SK-N-SH treated with all-trans-retinoic acid at 6 μM for 48 hours (cell line): ENCODE measurements around the gene TMPRSS4.

Source experiments
- ATAC-seq: fragments of 200-7000 bp; cut with Tn5 transposase; 3 replicates; pipeline ENCODE4 v1.9.1; 2020; ENCODE audit warnings: mild to moderate bottlenecking, moderate library complexity
- ARNTL ChIP-seq: fragments of 450-650 bp; formaldehyde crosslinking; IDR thresholded peaks from 2 replicates; pipeline ENCODE4 v1.5.0; 2020; ENCODE audit warnings: low read depth, mild to moderate bottlenecking, moderate library complexity, borderline replicate concordance
- CSDC2 ChIP-seq: fragments of 250-450 bp; sonication (Bioruptor Pico); IDR thresholded peaks from 2 replicates; pipeline ENCODE4 v1.5.0; 2020; ENCODE audit warnings: mild to moderate bottlenecking, moderate library complexity
- ESRRG ChIP-seq: fragments of 250-450 bp; sonication (Bioruptor Pico); IDR thresholded peaks from 2 replicates; pipeline ENCODE4 v1.6.1; 2021; ENCODE audit warnings: mild to moderate bottlenecking
- GLIS3 ChIP-seq: fragments of 250-450 bp; sonication (Bioruptor Pico); IDR thresholded peaks from 2 replicates; pipeline ENCODE4 v1.5.0; 2020; ENCODE audit warnings: mild to moderate bottlenecking, moderate library complexity
- ISL1 ChIP-seq: fragments of 250-450 bp; sonication (Bioruptor Pico); IDR thresholded peaks from 2 replicates; pipeline ENCODE4 v2.1.2; 2022; ENCODE audit warnings: mild to moderate bottlenecking, moderate library complexity
- OSR1 ChIP-seq: fragments of 250-450 bp; sonication (Bioruptor Pico); IDR thresholded peaks from 2 replicates; pipeline ENCODE4 v1.8.0; 2022; ENCODE audit warnings: moderate library complexity, mild to moderate bottlenecking, inconsistent platforms
- PPARA ChIP-seq: fragments of 250-450 bp; sonication (Bioruptor Pico); IDR thresholded peaks from 2 replicates; pipeline ENCODE4 v1.5.0; 2020; ENCODE audit warnings: mild to moderate bottlenecking, borderline replicate concordance
- RARB ChIP-seq: fragments of 250-450 bp; sonication (Bioruptor Pico); IDR thresholded peaks from 2 replicates; pipeline ENCODE4 v1.8.0; 2021; ENCODE audit warnings: mild to moderate bottlenecking, moderate library complexity
- SNAI2 ChIP-seq: fragments of 250-450 bp; sonication (Bioruptor Pico); IDR thresholded peaks from 2 replicates; pipeline ENCODE4 v1.5.0; 2020; ENCODE audit warnings: mild to moderate bottlenecking, moderate library complexity
- TCF4 ChIP-seq: fragments of 250-450 bp; sonication (Bioruptor Pico); IDR thresholded peaks from 2 replicates; pipeline ENCODE4 v1.8.0; 2021; ENCODE audit warnings: mild to moderate bottlenecking, moderate library complexity, borderline replicate concordance
- TOX ChIP-seq: fragments of 250-450 bp; sonication (Bioruptor Pico); IDR thresholded peaks from 2 replicates; pipeline ENCODE4 v1.8.0; 2021; ENCODE audit warnings: mild to moderate bottlenecking, moderate library complexity, borderline replicate concordance
- ZC3H10 ChIP-seq: fragments of 250-450 bp; sonication (Bioruptor Pico); IDR thresholded peaks from 2 replicates; pipeline ENCODE4 v1.5.1; 2021; ENCODE audit warnings: mild to moderate bottlenecking, moderate library complexity
- ZFP3 ChIP-seq: fragments of 250-450 bp; sonication (Bioruptor Pico); IDR thresholded peaks from 2 replicates; pipeline ENCODE4 v1.5.0; 2020; ENCODE audit warnings: mild to moderate bottlenecking, moderate library complexity
- ZFP30 ChIP-seq: fragments of 450-650 bp; formaldehyde crosslinking; IDR thresholded peaks from 2 replicates; pipeline ENCODE4 v1.5.0; 2022; ENCODE audit warnings: mild to moderate bottlenecking, moderate library complexity
- ZNF565 ChIP-seq: fragments of 450-650 bp; formaldehyde crosslinking; conservative IDR thresholded peaks from 2 replicates; pipeline ENCODE4 v1.5.0; 2020; ENCODE audit warnings: low read depth, mild to moderate bottlenecking, moderate library complexity
- ZNF70 ChIP-seq: fragments of 450-650 bp; formaldehyde crosslinking; IDR thresholded peaks from 2 replicates; pipeline ENCODE4 v1.5.0; 2020; ENCODE audit warnings: mild to moderate bottlenecking, moderate library complexity
- ZNF8 ChIP-seq: fragments of 450-650 bp; formaldehyde crosslinking; IDR thresholded peaks from 2 replicates; pipeline ENCODE4 v1.5.0; 2020; ENCODE audit warnings: mild to moderate bottlenecking, moderate library complexity
- TF ChIP-seq, protein P1 (sequence below): fragments of 250-450 bp; sonication (Bioruptor Pico); IDR thresholded peaks from 2 replicates; pipeline ENCODE4 v1.8.0; 2020; ENCODE audit warnings: mild to moderate bottlenecking, moderate library complexity, borderline replicate concordance
- TF ChIP-seq, protein P2 (sequence below): fragments of 250-450 bp; sonication (Bioruptor Pico); IDR thresholded peaks from 2 replicates; pipeline ENCODE4 v1.5.0; 2020; ENCODE audit warnings: mild to moderate bottlenecking, moderate library complexity
- TF ChIP-seq, protein P3 (sequence below): fragments of 250-450 bp; sonication (Bioruptor Pico); IDR thresholded peaks from 2 replicates; pipeline ENCODE4 v1.5.1; 2021; ENCODE audit warnings: mild to moderate bottlenecking, moderate library complexity
- TF ChIP-seq, protein P4 (sequence below): fragments of 250-450 bp; sonication (Bioruptor Pico); IDR thresholded peaks from 2 replicates; pipeline ENCODE4 v1.5.1; 2020; ENCODE audit warnings: low read depth, mild to moderate bottlenecking, moderate library complexity
- TF ChIP-seq, protein P5 (sequence below): fragments of 250-450 bp; sonication (Bioruptor Pico); IDR thresholded peaks from 2 replicates; pipeline ENCODE4 v1.8.0; 2021; ENCODE audit warnings: low read depth, mild to moderate bottlenecking, moderate library complexity, borderline replicate concordance

TMPRSS4 gene

DNA sequence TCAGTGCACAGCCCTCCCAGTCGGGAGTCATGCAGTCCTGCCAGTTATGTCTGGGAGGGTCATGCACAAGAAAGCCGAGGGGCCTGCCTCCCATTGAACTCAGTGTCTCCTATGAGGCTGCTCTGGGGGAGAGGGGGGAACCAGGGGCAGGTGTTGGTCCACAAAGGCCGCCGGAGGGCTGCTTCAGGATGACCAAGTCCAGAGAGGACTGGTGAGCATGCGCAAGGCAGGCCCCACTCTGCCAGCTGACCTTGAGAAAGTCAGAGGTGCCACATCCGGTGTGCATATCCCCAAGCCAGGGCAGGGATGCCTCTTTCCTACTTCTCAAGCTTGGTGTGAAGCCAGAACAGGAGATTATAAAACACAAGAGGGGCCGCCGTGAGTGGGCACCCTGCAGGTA, 71.4 kb downstream of the TMPRSS4 start:
- ATAC-seq = no peak
- TF ChIP-seq ZFP3 (no peak), ZNF8 (CRISPR knock-in tag) (no peak), RARB (CRISPR knock-in tag) (no peak), GLIS3 (CRISPR knock-in tag) (no peak), SNAI2 (CRISPR knock-in tag) (no peak), ZC3H10 (CRISPR knock-in tag) (no peak), ZNF70 (no peak), CSDC2 (CRISPR knock-in tag) (no peak), TCF4 (CRISPR knock-in tag) (no peak), ARNTL (CRISPR knock-in tag) (no peak), ESRRG (CRISPR knock-in tag) (no peak), ZFP30 (CRISPR knock-in tag) (no peak), OSR1 (CRISPR knock-in tag) (no peak), PPARA (CRISPR knock-in tag) (no peak)
- TF ChIP-seq, protein P1, sequence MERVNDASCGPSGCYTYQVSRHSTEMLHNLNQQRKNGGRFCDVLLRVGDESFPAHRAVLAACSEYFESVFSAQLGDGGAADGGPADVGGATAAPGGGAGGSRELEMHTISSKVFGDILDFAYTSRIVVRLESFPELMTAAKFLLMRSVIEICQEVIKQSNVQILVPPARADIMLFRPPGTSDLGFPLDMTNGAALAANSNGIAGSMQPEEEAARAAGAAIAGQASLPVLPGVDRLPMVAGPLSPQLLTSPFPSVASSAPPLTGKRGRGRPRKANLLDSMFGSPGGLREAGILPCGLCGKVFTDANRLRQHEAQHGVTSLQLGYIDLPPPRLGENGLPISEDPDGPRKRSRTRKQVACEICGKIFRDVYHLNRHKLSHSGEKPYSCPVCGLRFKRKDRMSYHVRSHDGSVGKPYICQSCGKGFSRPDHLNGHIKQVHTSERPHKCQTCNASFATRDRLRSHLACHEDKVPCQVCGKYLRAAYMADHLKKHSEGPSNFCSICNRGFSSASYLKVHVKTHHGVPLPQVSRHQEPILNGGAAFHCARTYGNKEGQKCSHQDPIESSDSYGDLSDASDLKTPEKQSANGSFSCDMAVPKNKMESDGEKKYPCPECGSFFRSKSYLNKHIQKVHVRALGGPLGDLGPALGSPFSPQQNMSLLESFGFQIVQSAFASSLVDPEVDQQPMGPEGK (CRISPR knock-in tag) = no peak
- TF ChIP-seq, protein P2, sequence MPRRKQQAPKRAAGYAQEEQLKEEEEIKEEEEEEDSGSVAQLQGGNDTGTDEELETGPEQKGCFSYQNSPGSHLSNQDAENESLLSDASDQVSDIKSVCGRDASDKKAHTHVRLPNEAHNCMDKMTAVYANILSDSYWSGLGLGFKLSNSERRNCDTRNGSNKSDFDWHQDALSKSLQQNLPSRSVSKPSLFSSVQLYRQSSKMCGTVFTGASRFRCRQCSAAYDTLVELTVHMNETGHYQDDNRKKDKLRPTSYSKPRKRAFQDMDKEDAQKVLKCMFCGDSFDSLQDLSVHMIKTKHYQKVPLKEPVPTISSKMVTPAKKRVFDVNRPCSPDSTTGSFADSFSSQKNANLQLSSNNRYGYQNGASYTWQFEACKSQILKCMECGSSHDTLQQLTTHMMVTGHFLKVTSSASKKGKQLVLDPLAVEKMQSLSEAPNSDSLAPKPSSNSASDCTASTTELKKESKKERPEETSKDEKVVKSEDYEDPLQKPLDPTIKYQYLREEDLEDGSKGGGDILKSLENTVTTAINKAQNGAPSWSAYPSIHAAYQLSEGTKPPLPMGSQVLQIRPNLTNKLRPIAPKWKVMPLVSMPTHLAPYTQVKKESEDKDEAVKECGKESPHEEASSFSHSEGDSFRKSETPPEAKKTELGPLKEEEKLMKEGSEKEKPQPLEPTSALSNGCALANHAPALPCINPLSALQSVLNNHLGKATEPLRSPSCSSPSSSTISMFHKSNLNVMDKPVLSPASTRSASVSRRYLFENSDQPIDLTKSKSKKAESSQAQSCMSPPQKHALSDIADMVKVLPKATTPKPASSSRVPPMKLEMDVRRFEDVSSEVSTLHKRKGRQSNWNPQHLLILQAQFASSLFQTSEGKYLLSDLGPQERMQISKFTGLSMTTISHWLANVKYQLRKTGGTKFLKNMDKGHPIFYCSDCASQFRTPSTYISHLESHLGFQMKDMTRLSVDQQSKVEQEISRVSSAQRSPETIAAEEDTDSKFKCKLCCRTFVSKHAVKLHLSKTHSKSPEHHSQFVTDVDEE (CRISPR knock-in tag) = no peak
- TF ChIP-seq, protein P3, sequence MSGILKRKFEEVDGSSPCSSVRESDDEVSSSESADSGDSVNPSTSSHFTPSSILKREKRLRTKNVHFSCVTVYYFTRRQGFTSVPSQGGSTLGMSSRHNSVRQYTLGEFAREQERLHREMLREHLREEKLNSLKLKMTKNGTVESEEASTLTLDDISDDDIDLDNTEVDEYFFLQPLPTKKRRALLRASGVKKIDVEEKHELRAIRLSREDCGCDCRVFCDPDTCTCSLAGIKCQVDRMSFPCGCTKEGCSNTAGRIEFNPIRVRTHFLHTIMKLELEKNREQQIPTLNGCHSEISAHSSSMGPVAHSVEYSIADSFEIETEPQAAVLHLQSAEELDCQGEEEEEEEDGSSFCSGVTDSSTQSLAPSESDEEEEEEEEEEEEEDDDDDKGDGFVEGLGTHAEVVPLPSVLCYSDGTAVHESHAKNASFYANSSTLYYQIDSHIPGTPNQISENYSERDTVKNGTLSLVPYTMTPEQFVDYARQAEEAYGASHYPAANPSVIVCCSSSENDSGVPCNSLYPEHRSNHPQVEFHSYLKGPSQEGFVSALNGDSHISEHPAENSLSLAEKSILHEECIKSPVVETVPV (CRISPR knock-in tag) = no peak
- TF ChIP-seq, protein P4, sequence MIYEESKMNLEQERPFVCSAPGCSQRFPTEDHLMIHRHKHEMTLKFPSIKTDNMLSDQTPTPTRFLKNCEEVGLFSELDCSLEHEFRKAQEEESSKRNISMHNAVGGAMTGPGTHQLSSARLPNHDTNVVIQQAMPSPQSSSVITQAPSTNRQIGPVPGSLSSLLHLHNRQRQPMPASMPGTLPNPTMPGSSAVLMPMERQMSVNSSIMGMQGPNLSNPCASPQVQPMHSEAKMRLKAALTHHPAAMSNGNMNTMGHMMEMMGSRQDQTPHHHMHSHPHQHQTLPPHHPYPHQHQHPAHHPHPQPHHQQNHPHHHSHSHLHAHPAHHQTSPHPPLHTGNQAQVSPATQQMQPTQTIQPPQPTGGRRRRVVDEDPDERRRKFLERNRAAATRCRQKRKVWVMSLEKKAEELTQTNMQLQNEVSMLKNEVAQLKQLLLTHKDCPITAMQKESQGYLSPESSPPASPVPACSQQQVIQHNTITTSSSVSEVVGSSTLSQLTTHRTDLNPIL (CRISPR knock-in tag) = no peak
- TF ChIP-seq, protein P5, sequence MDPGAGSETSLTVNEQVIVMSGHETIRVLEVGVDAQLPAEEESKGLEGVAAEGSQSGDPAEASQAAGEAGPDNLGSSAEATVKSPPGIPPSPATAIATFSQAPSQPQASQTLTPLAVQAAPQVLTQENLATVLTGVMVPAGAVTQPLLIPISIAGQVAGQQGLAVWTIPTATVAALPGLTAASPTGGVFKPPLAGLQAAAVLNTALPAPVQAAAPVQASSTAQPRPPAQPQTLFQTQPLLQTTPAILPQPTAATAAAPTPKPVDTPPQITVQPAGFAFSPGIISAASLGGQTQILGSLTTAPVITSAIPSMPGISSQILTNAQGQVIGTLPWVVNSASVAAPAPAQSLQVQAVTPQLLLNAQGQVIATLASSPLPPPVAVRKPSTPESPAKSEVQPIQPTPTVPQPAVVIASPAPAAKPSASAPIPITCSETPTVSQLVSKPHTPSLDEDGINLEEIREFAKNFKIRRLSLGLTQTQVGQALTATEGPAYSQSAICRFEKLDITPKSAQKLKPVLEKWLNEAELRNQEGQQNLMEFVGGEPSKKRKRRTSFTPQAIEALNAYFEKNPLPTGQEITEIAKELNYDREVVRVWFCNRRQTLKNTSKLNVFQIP = no peak

DNA sequence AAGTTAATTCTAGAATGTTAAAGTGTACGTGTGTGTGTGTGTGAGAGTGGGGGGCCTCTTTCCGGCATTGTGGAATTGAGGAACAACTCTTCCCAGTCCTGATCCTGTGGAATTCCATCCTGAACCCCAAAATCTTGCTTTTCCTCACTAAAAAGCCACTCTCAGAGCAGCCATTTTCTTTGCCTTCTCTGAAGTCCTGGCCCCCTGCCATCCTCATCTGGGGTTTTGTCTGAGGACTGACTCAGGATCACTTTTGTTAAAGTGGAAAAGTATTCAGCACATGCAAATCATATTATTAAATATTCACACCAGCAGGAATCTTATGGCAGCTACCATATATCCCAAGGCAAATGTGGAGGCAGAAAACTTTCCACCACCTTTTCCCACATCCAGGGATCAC, 72.0 kb downstream of the TMPRSS4 start:
- no peak for ATAC-seq
- TF ChIP-seq, protein P1 (CRISPR knock-in tag) = no peak
- no peak for TF ChIP-seq RARB (CRISPR knock-in tag)
- no peak for TF ChIP-seq ISL1
- TF ChIP-seq GLIS3 (CRISPR knock-in tag) = no peak
- no peak for TF ChIP-seq ZNF70
- TF ChIP-seq, protein P3 (CRISPR knock-in tag) = no peak
- TF ChIP-seq SNAI2 (CRISPR knock-in tag) = no peak
- TF ChIP-seq, protein P4 (CRISPR knock-in tag) = no peak
- no peak for TF ChIP-seq ESRRG (CRISPR knock-in tag)
- no peak for TF ChIP-seq ZNF8 (CRISPR knock-in tag)
- TF ChIP-seq ARNTL (CRISPR knock-in tag) = no peak
- no peak for TF ChIP-seq ZNF565
- no peak for TF ChIP-seq CSDC2 (CRISPR knock-in tag)
- no peak for TF ChIP-seq TOX (CRISPR knock-in tag)
- no peak for TF ChIP-seq ZC3H10 (CRISPR knock-in tag)
- TF ChIP-seq OSR1 (CRISPR knock-in tag) = no peak
- TF ChIP-seq, protein P5 = no peak
